ENCODE results near the gene FXN. TPM values are rescaled to one million over a fixed set of nuclear protein-coding genes. Genes with fewer than 3 reads are reported as not detected.
"Not testable (repeated sequence)": the region's sequence is repeated elsewhere in the genome, so short reads cannot be mapped to it uniquely, and the experiment has no call there.

Gene FXN
- total and polyA plus RNA-seq, 4 experiments from 2014 or later = 14.6 to 65.6 (median 33.2) TPM

DNA sequence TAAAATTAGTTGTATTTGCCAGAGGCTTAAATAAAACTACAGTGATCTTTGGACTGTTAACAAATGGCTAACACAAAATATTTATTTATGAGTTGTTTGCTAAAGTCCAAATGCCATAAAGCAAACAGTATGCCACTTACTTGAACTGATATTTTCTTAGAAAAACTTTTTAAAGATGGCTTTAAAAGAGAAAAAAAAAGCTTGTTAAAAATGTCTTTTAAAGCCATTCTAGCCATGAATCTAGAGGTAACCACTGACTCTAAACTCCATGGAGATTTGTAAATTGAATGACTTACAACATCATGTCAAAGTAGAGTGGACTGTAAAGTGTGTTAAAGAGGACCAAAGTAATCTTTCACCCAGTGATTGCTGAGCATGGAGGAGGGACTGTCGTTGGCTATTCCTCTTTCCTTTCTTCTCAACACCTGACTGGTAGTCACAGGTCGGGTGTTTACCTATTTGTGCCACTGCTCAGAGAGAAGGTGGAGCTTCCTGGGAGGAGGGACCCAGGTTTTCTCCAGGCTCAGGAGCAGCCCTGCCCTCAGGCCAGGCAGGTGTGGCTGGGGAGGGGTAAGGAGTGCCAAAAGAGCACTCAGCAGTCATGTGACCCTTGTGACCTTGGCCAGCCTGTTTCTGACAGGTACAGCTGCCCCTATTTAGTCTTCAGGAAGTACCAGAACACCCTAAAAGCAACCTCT lies 69.4 kb downstream of the FXN start:
- Mint-ChIP-seq H3K9me3 (no peaks in the 10 kb centered on the region), H3K36me3 (peaks cover 2 to 5% of the 10 kb centered on the region in 2 donors), H3K4me1 (no peaks in the 10 kb centered on the region), H3K27me3 (no peaks in the 10 kb centered on the region), H3K4me3 (no peak overlapping the region), H3K27ac (peak overlapping the region in 1 of 7 donors; percentile 2)
- ChIA-PET POLR2A (ENCODE audit: partially characterized antibody) (no interaction called here), CTCF (ENCODE audit: partially characterized antibody) (interaction anchor here (1.0 kb wide), 1 partner anchor 90 kb away, joined by 3 read pairs; no protein-coding TSS in a partner anchor)
- intact Hi-C loops (cut with micrococcal nuclease) = no loop called here
- Histone ChIP-seq H3K27ac (ENCODE audit: low read depth, low read length) (no peak overlapping the region), H3K9me3 (ENCODE audit: control insufficient read depth in 1 of 2, low read length in 2 of 2) (no peaks in the 10 kb centered on the region), H3K36me3 (ENCODE audit: insufficient read depth, low read length) (no peaks in the 10 kb centered on the region), H3K27me3 (ENCODE audit: insufficient read depth, low read length) (no peaks in the 10 kb centered on the region), H3K4me1 (ENCODE audit: insufficient read depth, low read length) (no peaks in the 10 kb centered on the region), H3K4me3 (ENCODE audit: low read length in 2 of 2) (no peak overlapping the region)
- DNase-seq = no peak

DNA sequence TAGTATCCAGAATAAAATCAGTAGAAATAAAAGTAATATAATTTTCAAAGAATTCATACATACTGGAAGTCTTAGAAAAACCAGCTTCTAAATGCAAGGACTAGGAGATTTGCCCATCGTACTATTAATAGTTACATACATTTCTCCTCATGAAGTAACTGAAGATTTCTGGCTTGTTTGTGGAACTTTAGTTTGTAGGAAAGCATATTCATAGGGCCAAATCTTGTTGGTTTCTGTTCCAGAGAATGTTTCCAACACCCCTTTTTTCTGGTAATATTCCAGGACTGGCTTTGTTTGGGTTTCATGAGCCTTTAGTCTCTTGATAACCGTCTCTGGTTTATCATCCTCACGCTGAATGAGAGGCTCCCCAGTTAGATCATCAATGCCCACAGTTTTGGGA lies 72.2 kb downstream of the FXN start:
- no peak overlapping the region for H3K27ac Mint-ChIP-seq
- no peaks in the 10 kb centered on the region for H3K36me3 ChIP-seq (ENCODE audit: insufficient read depth, low read length)
- intact Hi-C loops (cut with micrococcal nuclease) = no loop called here
- H3K4me3 ChIP-seq (ENCODE audit: low read length in 2 of 2) = no peak overlapping the region
- H3K4me1 ChIP-seq (ENCODE audit: insufficient read depth, low read length) = no peaks in the 10 kb centered on the region
- H3K36me3 Mint-ChIP-seq = peaks cover 0 to 3% of the 10 kb centered on the region in 2 donors
- no peak for DNase-seq
- H3K9me3 Mint-ChIP-seq = no peaks in the 10 kb centered on the region
- CTCF ChIA-PET (ENCODE audit: partially characterized antibody) = no interaction called here
- no peaks in the 10 kb centered on the region for H3K27me3 ChIP-seq (ENCODE audit: insufficient read depth, low read length)
- H3K4me3 Mint-ChIP-seq = no peak overlapping the region
- no peaks in the 10 kb centered on the region for H3K4me1 Mint-ChIP-seq
- H3K9me3 ChIP-seq (ENCODE audit: control insufficient read depth in 1 of 2, low read length in 2 of 2) = no peaks in the 10 kb centered on the region
- POLR2A ChIA-PET (ENCODE audit: partially characterized antibody) = no interaction called here
- H3K27ac ChIP-seq (ENCODE audit: low read depth, low read length) = no peak overlapping the region
- no peaks in the 10 kb centered on the region for H3K27me3 Mint-ChIP-seq

DNA sequence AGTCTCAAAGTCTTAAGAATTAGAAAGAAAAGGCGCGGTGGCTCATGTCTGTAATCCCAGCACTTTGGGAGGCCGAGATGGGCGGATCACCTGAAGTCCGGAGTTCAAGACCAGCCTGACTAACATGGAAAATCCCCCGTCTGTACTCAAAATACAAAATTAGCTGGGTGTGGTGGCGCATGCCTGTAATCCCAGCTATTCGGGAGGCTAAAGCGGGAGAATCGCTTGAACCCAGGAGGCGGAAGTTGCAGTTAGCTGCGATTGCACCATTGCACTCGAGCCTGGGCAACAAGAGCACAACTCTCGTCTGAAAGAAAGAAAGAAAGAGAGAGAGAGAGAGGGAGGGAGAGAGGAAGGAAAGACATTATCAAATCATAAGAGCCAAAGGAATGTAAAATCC lies 73.2 kb downstream of the FXN start:
- CTCF ChIA-PET (ENCODE audit: partially characterized antibody) = interaction anchor here (0.7 kb wide), 1 partner anchor 55 kb away, joined by 3 read pairs; no protein-coding TSS in a partner anchor
- intact Hi-C loops (cut with micrococcal nuclease) = not testable (repeated sequence)

DNA sequence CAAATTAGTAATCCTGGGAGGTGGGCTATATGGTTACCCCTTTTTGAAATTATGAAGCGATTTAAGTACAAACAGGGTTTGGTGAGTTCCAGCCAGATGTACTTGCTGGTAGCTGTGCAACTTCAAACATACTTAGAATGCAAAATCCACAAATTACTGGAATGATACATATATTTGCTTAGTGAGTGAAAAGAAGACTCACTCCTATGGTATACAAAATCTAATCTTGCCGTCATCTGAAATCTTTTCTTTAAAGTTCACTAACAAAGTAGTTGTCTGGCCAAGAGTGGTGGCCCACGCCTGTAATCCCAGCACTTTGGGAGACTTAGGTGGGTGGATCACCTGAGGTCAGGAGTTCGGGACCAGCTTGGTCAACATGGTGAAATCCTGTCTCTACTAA lies 73.6 kb downstream of the FXN start:
- Mint-ChIP-seq H3K4me3 (no peak overlapping the region), H3K4me1 (no peaks in the 10 kb centered on the region), H3K27ac (no peak overlapping the region), H3K36me3 (peaks cover 0 to 3% of the 10 kb centered on the region in 2 donors), H3K27me3 (no peaks in the 10 kb centered on the region), H3K9me3 (no peaks in the 10 kb centered on the region)
- intact Hi-C loops (cut with micrococcal nuclease) = no loop called here
- ChIA-PET CTCF (ENCODE audit: partially characterized antibody) (interaction anchor here (0.7 to 1.2 kb wide), 2 partner anchors 56 to 84 kb away, joined by 3 read pairs; no protein-coding TSS in a partner anchor), POLR2A (ENCODE audit: partially characterized antibody) (no interaction called here)
- H3K36me3 ChIP-seq (ENCODE audit: insufficient read depth, low read length) = no peaks in the 10 kb centered on the region
- H3K27ac ChIP-seq (ENCODE audit: low read depth, low read length) = no peak overlapping the region
- H3K4me3 ChIP-seq (ENCODE audit: low read length in 2 of 2) = no peak overlapping the region
- H3K9me3 ChIP-seq (ENCODE audit: control insufficient read depth in 1 of 2, low read length in 2 of 2) = no peaks in the 10 kb centered on the region
- DNase-seq = no peak
- H3K4me1 ChIP-seq (ENCODE audit: insufficient read depth, low read length) = no peaks in the 10 kb centered on the region
- no peaks in the 10 kb centered on the region for H3K27me3 ChIP-seq (ENCODE audit: insufficient read depth, low read length)

More for the DNA sequence above, 73.2 kb downstream of the FXN start:
- H3K4me3 Mint-ChIP-seq; DNase-seq; H3K27ac Mint-ChIP-seq; H3K27me3 Mint-ChIP-seq; H3K9me3 ChIP-seq (ENCODE audit: control insufficient read depth in 1 of 2, low read length in 2 of 2); H3K36me3 ChIP-seq (ENCODE audit: insufficient read depth, low read length); H3K4me3 ChIP-seq (ENCODE audit: low read length in 2 of 2); H3K4me1 ChIP-seq (ENCODE audit: insufficient read depth, low read length); H3K9me3 Mint-ChIP-seq; H3K36me3 Mint-ChIP-seq; H3K27ac ChIP-seq (ENCODE audit: low read depth, low read length); POLR2A ChIA-PET (ENCODE audit: partially characterized antibody); H3K27me3 ChIP-seq (ENCODE audit: insufficient read depth, low read length); H3K4me1 Mint-ChIP-seq: not testable (repeated sequence)

DNA sequence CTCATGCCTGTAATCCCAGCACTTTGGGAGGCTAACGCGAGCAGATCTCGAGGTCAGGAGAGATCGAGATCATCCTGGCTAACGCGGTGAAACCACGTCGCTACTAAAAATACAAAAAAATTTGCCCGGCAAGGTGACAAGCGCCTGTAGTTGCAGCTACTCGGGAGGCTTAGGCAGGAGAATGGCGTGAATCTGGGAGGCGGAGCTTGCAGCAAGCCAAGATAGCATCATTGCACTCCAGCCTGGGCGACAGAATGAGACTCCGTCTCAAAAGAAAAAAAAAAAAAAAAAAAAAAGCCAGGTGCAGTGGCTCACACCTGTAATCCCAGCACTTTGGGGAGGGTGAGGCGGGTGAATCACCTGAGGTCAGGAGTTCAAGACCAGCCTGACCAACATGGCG lies 77.1 kb downstream of the FXN start:
- CTCF ChIA-PET (ENCODE audit: partially characterized antibody) = interaction anchor here (0.7 kb wide), 1 partner anchor 93 kb away, joined by 4 read pairs; no protein-coding TSS in a partner anchor
- H3K4me1 ChIP-seq (ENCODE audit: insufficient read depth, low read length); H3K27me3 ChIP-seq (ENCODE audit: insufficient read depth, low read length); H3K9me3 ChIP-seq (ENCODE audit: control insufficient read depth in 1 of 2, low read length in 2 of 2); POLR2A ChIA-PET (ENCODE audit: partially characterized antibody); H3K9me3 Mint-ChIP-seq; H3K27ac ChIP-seq (ENCODE audit: low read depth, low read length); H3K4me3 Mint-ChIP-seq; H3K27ac Mint-ChIP-seq; intact Hi-C loops (cut with micrococcal nuclease); H3K4me3 ChIP-seq (ENCODE audit: low read length in 2 of 2); H3K36me3 Mint-ChIP-seq; H3K27me3 Mint-ChIP-seq; DNase-seq; H3K4me1 Mint-ChIP-seq; H3K36me3 ChIP-seq (ENCODE audit: insufficient read depth, low read length): not testable (repeated sequence)

DNA sequence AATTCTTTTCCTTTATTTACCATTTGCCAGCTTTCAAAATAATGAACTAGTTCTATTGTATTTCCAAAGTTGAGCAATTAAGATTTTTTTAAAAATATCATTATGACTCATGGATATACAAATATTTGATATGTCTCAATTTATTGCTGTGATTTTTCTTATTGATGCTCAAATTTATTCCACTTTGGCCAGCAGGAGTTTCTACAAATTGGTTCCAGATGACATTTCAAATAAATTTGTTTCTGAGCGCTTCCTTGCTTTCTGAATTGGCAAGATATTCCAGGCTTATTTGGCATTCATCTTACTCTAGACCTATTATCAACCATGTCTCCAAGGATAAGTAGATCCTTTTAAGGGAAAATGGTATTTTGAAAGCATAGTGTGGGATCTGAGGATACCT lies 80.1 kb downstream of the FXN start:
- no peak for DNase-seq
- Mint-ChIP-seq H3K9me3 (no peaks in the 10 kb centered on the region), H3K4me1 (peaks cover 0 to 4% (median 1%) of the 10 kb centered on the region in 4 donors), H3K4me3 (no peak overlapping the region), H3K27ac (no peak overlapping the region), H3K27me3 (no peaks in the 10 kb centered on the region), H3K36me3 (peaks cover 0 to 3% of the 10 kb centered on the region in 2 donors)
- Histone ChIP-seq H3K4me3 (ENCODE audit: low read length in 2 of 2) (no peak overlapping the region), H3K36me3 (ENCODE audit: insufficient read depth, low read length) (no peaks in the 10 kb centered on the region), H3K9me3 (ENCODE audit: control insufficient read depth in 1 of 2, low read length in 2 of 2) (no peaks in the 10 kb centered on the region), H3K4me1 (ENCODE audit: insufficient read depth, low read length) (peaks cover under 1% of the 10 kb centered on the region), H3K27me3 (ENCODE audit: insufficient read depth, low read length) (no peaks in the 10 kb centered on the region), H3K27ac (ENCODE audit: low read depth, low read length) (no peak overlapping the region)
- intact Hi-C loops (cut with micrococcal nuclease) = no loop called here
- ChIA-PET CTCF (ENCODE audit: partially characterized antibody) (no interaction called here), POLR2A (ENCODE audit: partially characterized antibody) (no interaction called here)

DNA sequence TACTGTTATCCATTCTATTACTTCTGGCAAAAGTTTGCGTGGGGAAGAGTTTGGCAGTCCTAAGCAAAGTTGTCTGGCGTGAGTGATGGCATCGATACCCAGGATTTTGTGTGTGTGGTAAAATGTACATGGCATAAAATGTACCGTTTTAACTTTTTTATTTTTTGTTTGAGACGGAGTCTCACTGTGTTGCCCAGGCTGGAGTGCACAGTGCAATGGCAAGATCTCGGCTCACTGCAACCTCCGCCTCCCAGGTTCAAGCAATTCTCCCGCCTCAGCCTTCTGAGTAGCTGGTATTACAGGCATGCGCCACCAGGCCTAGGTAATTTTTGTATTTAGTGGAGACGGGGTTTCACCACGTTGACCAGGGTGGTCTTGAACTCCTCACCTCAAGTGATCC lies 83.1 kb downstream of the FXN start:
- Histone ChIP-seq H3K4me3 (ENCODE audit: low read length in 2 of 2) (no peak overlapping the region), H3K27ac (ENCODE audit: low read depth, low read length) (no peak overlapping the region), H3K9me3 (ENCODE audit: control insufficient read depth in 1 of 2, low read length in 2 of 2) (no peaks in the 10 kb centered on the region), H3K4me1 (ENCODE audit: insufficient read depth, low read length) (peaks cover 13% of the 10 kb centered on the region), H3K27me3 (ENCODE audit: insufficient read depth, low read length) (no peaks in the 10 kb centered on the region), H3K36me3 (ENCODE audit: insufficient read depth, low read length) (no peaks in the 10 kb centered on the region)
- intact Hi-C loops (cut with micrococcal nuclease) = no loop called here
- Mint-ChIP-seq H3K36me3 (peaks cover 0 to 7% of the 10 kb centered on the region in 2 donors), H3K4me3 (peak overlapping the region in 1 of 8 donors; percentile 35), H3K9me3 (no peaks in the 10 kb centered on the region), H3K27me3 (no peaks in the 10 kb centered on the region), H3K27ac (no peak overlapping the region), H3K4me1 (peaks cover 6 to 19% (median 11%) of the 10 kb centered on the region in 4 donors)
- DNase-seq = no peak
- CTCF ChIA-PET (ENCODE audit: partially characterized antibody) = no interaction called here
- POLR2A ChIA-PET (ENCODE audit: partially characterized antibody) = no interaction called here

Measured in CD4-positive, alpha-beta memory T cell (primary cell).